ENCODE measurements around the gene SLC6A8. TPM values are rescaled to one million over a fixed set of nuclear protein-coding genes. Genes with fewer than 3 reads are reported as not detected.

The SLC6A8 gene
- total RNA-seq, 1 experiment from 2014 or later: 4.7 TPM

Other genes starting within 250 kb of the SLC6A8 start
- not detected in 2 replicates for gene TREX2, start 241.9 kb upstream of the SLC6A8 start, total RNA-seq (2014; rRNA removed; shearing (Covaris generic))
- gene HAUS7, start 217.3 kb upstream of the SLC6A8 start, total RNA-seq (2014; rRNA removed; shearing (Covaris generic)): 21.3 and 29.6 TPM in 2 replicates
- 6.6 and 6.8 TPM in 2 replicates for gene BGN, start 192.9 kb upstream of the SLC6A8 start, total RNA-seq (2014; rRNA removed; shearing (Covaris generic))
- gene ATP2B3, start 170.3 kb upstream of the SLC6A8 start, total RNA-seq (2014; rRNA removed; shearing (Covaris generic)): not detected in 2 replicates
- 27.2 and 28.1 TPM in 2 replicates for gene CCNQ, start 88.8 kb upstream of the SLC6A8 start, total RNA-seq (2014; rRNA removed; shearing (Covaris generic))
- 0.20 TPM in 1 of 2 replicates, not detected in the other for gene DUSP9, start 40.7 kb upstream of the SLC6A8 start, total RNA-seq (2014; rRNA removed; shearing (Covaris generic))
- gene PNCK, start 14.1 kb upstream of the SLC6A8 start, total RNA-seq (2014; rRNA removed; shearing (Covaris generic)): not detected in 2 replicates
- 128 and 135 TPM in 2 replicates for gene BCAP31, start 36.5 kb downstream of the SLC6A8 start, total RNA-seq (2014; rRNA removed; shearing (Covaris generic))
- 7.0 and 9.8 TPM in 2 replicates for gene ABCD1, start 36.9 kb downstream of the SLC6A8 start, total RNA-seq (2014; rRNA removed; shearing (Covaris generic))
- gene PLXNB3, start 76.3 kb downstream of the SLC6A8 start, total RNA-seq (2014; rRNA removed; shearing (Covaris generic)): 2.0 and 3.8 TPM in 2 replicates
- gene SRPK3, start 93.1 kb downstream of the SLC6A8 start, total RNA-seq (2014; rRNA removed; shearing (Covaris generic)): 0.12 and 1.1 TPM in 2 replicates
- gene IDH3G, start 106.4 kb downstream of the SLC6A8 start, total RNA-seq (2014; rRNA removed; shearing (Covaris generic)): 67.7 and 69.4 TPM in 2 replicates
- 203 and 247 TPM in 2 replicates for gene SSR4, start 106.7 kb downstream of the SLC6A8 start, total RNA-seq (2014; rRNA removed; shearing (Covaris generic))
- gene PDZD4, start 142.6 kb downstream of the SLC6A8 start, total RNA-seq (2014; rRNA removed; shearing (Covaris generic)): 0.12 and 0.68 TPM in 2 replicates
- gene L1CAM, start 198.2 kb downstream of the SLC6A8 start, total RNA-seq (2014; rRNA removed; shearing (Covaris generic)): 49.5 and 58.9 TPM in 2 replicates
- 0.20 TPM in 1 of 2 replicates, not detected in the other for gene AVPR2, start 216.7 kb downstream of the SLC6A8 start, total RNA-seq (2014; rRNA removed; shearing (Covaris generic))
- gene ARHGAP4, start 238.3 kb downstream of the SLC6A8 start, total RNA-seq (2014; rRNA removed; shearing (Covaris generic)): 0.29 and 1.9 TPM in 2 replicates
- gene NAA10, start 247.1 kb downstream of the SLC6A8 start, total RNA-seq (2014; rRNA removed; shearing (Covaris generic)): 96.4 and 136 TPM in 2 replicates

All from RPMI7951 (cell line).